HEK293 (cell line): ENCODE measurements around the gene DCUN1D2.

ENCODE experiments used
- CTCF ChIA-PET: fragments of 350-600 bp; formaldehyde crosslinking; extraction: SDS; loops from one replicate; lab custom pipeline; 2021; ENCODE audit warnings: antibody characterized with exemption; lab: Yijun Ruan, JAX
- POLR2A ChIA-PET: fragments of 300-600 bp; formaldehyde crosslinking; extraction: SDS; loops from one replicate; lab custom pipeline; 2020; ENCODE audit warnings: antibody characterized with exemption, inconsistent platforms; lab: Yijun Ruan, JAX
- H3K27ac ChIP-seq: fragments of 200-500 bp; sonication (Bioruptor generic); 2 replicates; pipeline ENCODE4 v1.5.1; 2014; ENCODE audit warnings: low read depth, low read length, control low read depth, inconsistent platforms; ENCODE audit errors: extremely low read depth
- H3K36me3 ChIP-seq, 2 experiments: fragments of 200-500 bp in 1 of 2; sonication (Bioruptor generic) in 1 of 2; 1 replicate in 1 of 2; 2 replicates in 1 of 2; pipeline ENCODE4 v1.5.1; 2014 to 2017; ENCODE audit warnings: inconsistent platforms in 2 of 2, low read length in 2 of 2; ENCODE audit not compliant: control insufficient read depth in 2 of 2, insufficient read depth in 1 of 2
- H3K4me1 ChIP-seq: fragments of 200-500 bp; sonication (Bioruptor generic); 2 replicates; pipeline ENCODE4 v1.5.1; 2014; ENCODE audit warnings: mild to moderate bottlenecking, low read length, inconsistent platforms; ENCODE audit not compliant: control insufficient read depth, insufficient read depth
- H3K4me3 ChIP-seq: 2 replicates; pipeline ENCODE4 v1.5.1; 2011; ENCODE audit warnings: low read depth, mild to moderate bottlenecking, control low read depth, low read length, moderate library complexity
- H3K9me3 ChIP-seq: fragments of 200-500 bp; sonication (Bioruptor generic); 2 replicates; pipeline ENCODE4 v1.5.1; 2014; ENCODE audit warnings: low read depth, low read length, inconsistent platforms; ENCODE audit not compliant: control insufficient read depth, insufficient read depth
- HOXC10 ChIP-seq: sonication (generic); formaldehyde crosslinking; IDR thresholded peaks from 2 replicates; pipeline ENCODE4 v1.8.1; 2023; ENCODE audit warnings: mild to moderate bottlenecking, missing genetic modification reagents
- IKZF3 ChIP-seq: fragments of 450-650 bp; IDR thresholded peaks from 2 replicates; pipeline ENCODE4 v1.5.0; 2018; ENCODE audit warnings: missing biosample characterization, mild to moderate bottlenecking, missing genetic modification characterization, moderate library complexity
- KLF1 ChIP-seq: fragments of 450-650 bp; formaldehyde crosslinking; IDR thresholded peaks from 2 replicates; pipeline ENCODE4 v1.5.1; 2016; ENCODE audit warnings: missing biosample characterization, missing genetic modification characterization
- MEIS1 ChIP-seq: sonication (generic); formaldehyde crosslinking; IDR thresholded peaks from 2 replicates; pipeline ENCODE4 v1.8.1; 2022; ENCODE audit warnings: missing genetic modification reagents, mild to moderate bottlenecking, borderline replicate concordance
- RBAK ChIP-seq: fragments of 450-650 bp; formaldehyde crosslinking; IDR thresholded peaks from 2 replicates; pipeline ENCODE4 v1.5.1; 2016; ENCODE audit warnings: missing biosample characterization, missing genetic modification characterization
- SP2 ChIP-seq: fragments of 450-650 bp; formaldehyde crosslinking; IDR thresholded peaks from 2 replicates; pipeline ENCODE4 v1.5.1; 2016; ENCODE audit warnings: missing biosample characterization, missing genetic modification characterization
- SP7 ChIP-seq: fragments of 450-650 bp; formaldehyde crosslinking; IDR thresholded peaks from 2 replicates; pipeline ENCODE4 v1.5.1; 2016; ENCODE audit warnings: missing biosample characterization, missing genetic modification characterization
- ZBTB17 ChIP-seq: fragments of 450-650 bp; formaldehyde crosslinking; IDR thresholded peaks from 2 replicates; pipeline ENCODE4 v1.5.1; 2016; ENCODE audit warnings: missing biosample characterization, missing genetic modification characterization
- ZBTB48 ChIP-seq: fragments of 450-650 bp; formaldehyde crosslinking; IDR thresholded peaks from 2 replicates; pipeline ENCODE4 v1.5.1; 2016; ENCODE audit warnings: missing biosample characterization, missing genetic modification characterization
- ZBTB8A ChIP-seq: fragments of 450-650 bp; formaldehyde crosslinking; IDR thresholded peaks from 2 replicates; pipeline ENCODE4 v1.5.1; 2016; ENCODE audit warnings: missing biosample characterization, missing genetic modification characterization
- ZEB2 ChIP-seq: fragments of 450-650 bp; formaldehyde crosslinking; IDR thresholded peaks from 2 replicates; pipeline ENCODE4 v1.5.1; 2016; ENCODE audit warnings: missing biosample characterization, missing genetic modification characterization
- ZFP69B ChIP-seq: fragments of 450-650 bp; formaldehyde crosslinking; IDR thresholded peaks from 2 replicates; pipeline ENCODE4 v1.5.1; 2016; ENCODE audit warnings: missing biosample characterization, missing genetic modification characterization
- ZNF112 ChIP-seq: fragments of 450-650 bp; formaldehyde crosslinking; IDR thresholded peaks from 2 replicates; pipeline ENCODE4 v1.5.0; 2017; ENCODE audit warnings: missing biosample characterization, missing genetic modification characterization
- ZNF121 ChIP-seq: fragments of 450-650 bp; formaldehyde crosslinking; IDR thresholded peaks from 2 replicates; pipeline ENCODE4 v1.5.1; 2016; ENCODE audit warnings: missing biosample characterization, missing genetic modification characterization
- ZNF239 ChIP-seq: fragments of 450-650 bp; formaldehyde crosslinking; IDR thresholded peaks from 2 replicates; pipeline ENCODE4 v1.5.1; 2016; ENCODE audit warnings: missing biosample characterization, missing genetic modification characterization
- ZNF24 ChIP-seq: fragments of 450-650 bp; formaldehyde crosslinking; IDR thresholded peaks from 2 replicates; pipeline ENCODE4 v1.5.1; 2016; ENCODE audit warnings: missing biosample characterization, missing genetic modification characterization
- ZNF302 ChIP-seq: fragments of 450-650 bp; formaldehyde crosslinking; IDR thresholded peaks from 2 replicates; pipeline ENCODE4 v1.5.1; 2016; ENCODE audit warnings: missing biosample characterization, missing genetic modification characterization, low read depth
- ZNF341 ChIP-seq: fragments of 450-650 bp; formaldehyde crosslinking; IDR thresholded peaks from 2 replicates; pipeline ENCODE4; 2016; ENCODE audit warnings: low read depth, missing biosample characterization, missing genetic modification characterization
- ZNF404 ChIP-seq: fragments of 450-650 bp; formaldehyde crosslinking; IDR thresholded peaks from 2 replicates; pipeline ENCODE4 v1.5.1; 2017; ENCODE audit warnings: missing biosample characterization, missing genetic modification characterization
- ZNF501 ChIP-seq: fragments of 450-650 bp; formaldehyde crosslinking; IDR thresholded peaks from 2 replicates; pipeline ENCODE4 v1.5.1; 2016; ENCODE audit warnings: missing biosample characterization, missing genetic modification characterization
- ZNF561 ChIP-seq: fragments of 450-650 bp; IDR thresholded peaks from 2 replicates; pipeline ENCODE4 v1.5.1; 2018; ENCODE audit warnings: missing biosample characterization, missing genetic modification characterization, borderline replicate concordance
- ZNF571 ChIP-seq: fragments of 450-650 bp; formaldehyde crosslinking; IDR thresholded peaks from 2 replicates; pipeline ENCODE4 v1.5.0; 2017; ENCODE audit warnings: missing biosample characterization, missing genetic modification characterization
- ZNF600 ChIP-seq: fragments of 450-650 bp; formaldehyde crosslinking; IDR thresholded peaks from 2 replicates; pipeline ENCODE4 v1.5.1; 2016; ENCODE audit warnings: missing biosample characterization, missing genetic modification characterization
- ZNF660 ChIP-seq: fragments of 450-650 bp; IDR thresholded peaks from 2 replicates; pipeline ENCODE4 v1.5.1; 2018; ENCODE audit warnings: missing biosample characterization, mild to moderate bottlenecking, missing genetic modification characterization
- ZNF664 ChIP-seq: fragments of 450-650 bp; formaldehyde crosslinking; IDR thresholded peaks from 2 replicates; pipeline ENCODE4 v1.5.1; 2016; ENCODE audit warnings: missing biosample characterization, missing genetic modification characterization
- ZNF76 ChIP-seq: fragments of 450-650 bp; formaldehyde crosslinking; IDR thresholded peaks from 2 replicates; pipeline ENCODE4; 2016; ENCODE audit warnings: low read depth, missing biosample characterization, missing genetic modification characterization, borderline replicate concordance
- ZNF777 ChIP-seq: fragments of 450-650 bp; formaldehyde crosslinking; IDR thresholded peaks from 2 replicates; pipeline ENCODE4 v1.5.1; 2017; ENCODE audit warnings: missing biosample characterization, missing genetic modification characterization, borderline replicate concordance
- ZNF830 ChIP-seq: fragments of 450-650 bp; IDR thresholded peaks from 2 replicates; pipeline ENCODE4 v1.5.0; 2018; ENCODE audit warnings: missing biosample characterization, missing genetic modification characterization, low read depth, mild to moderate bottlenecking, moderate library complexity
- ZNF837 ChIP-seq: fragments of 450-650 bp; formaldehyde crosslinking; IDR thresholded peaks from 2 replicates; pipeline ENCODE4 v1.5.1; 2016; ENCODE audit warnings: missing biosample characterization, missing genetic modification characterization
- ZSCAN16 ChIP-seq: fragments of 450-650 bp; formaldehyde crosslinking; IDR thresholded peaks from 2 replicates; pipeline ENCODE4 v1.5.1; 2016; ENCODE audit warnings: missing biosample characterization, missing genetic modification characterization
- ZSCAN30 ChIP-seq: fragments of 450-650 bp; IDR thresholded peaks from 2 replicates; pipeline ENCODE4 v1.5.1; 2018; ENCODE audit warnings: missing biosample characterization, mild to moderate bottlenecking, missing genetic modification characterization, moderate library complexity
- ZXDB ChIP-seq: fragments of 450-650 bp; formaldehyde crosslinking; IDR thresholded peaks from 2 replicates; pipeline ENCODE4 v1.5.1; 2016; ENCODE audit warnings: missing biosample characterization, missing genetic modification characterization
- TF ChIP-seq, protein P1 (sequence below): fragments of 450-650 bp; formaldehyde crosslinking; IDR thresholded peaks from 2 replicates; pipeline ENCODE4 v1.5.1; 2016; ENCODE audit warnings: missing biosample characterization, missing genetic modification characterization
- TF ChIP-seq, protein P2 (sequence below): sonication (generic); formaldehyde crosslinking; IDR thresholded peaks from 2 replicates; pipeline ENCODE4 v1.8.1; 2022; ENCODE audit warnings: mild to moderate bottlenecking, moderate library complexity, missing genetic modification reagents
- TF ChIP-seq, protein P3 (sequence below): fragments of 450-650 bp; formaldehyde crosslinking; IDR thresholded peaks from 2 replicates; pipeline ENCODE4 v1.5.1; 2016; ENCODE audit warnings: missing biosample characterization, missing genetic modification characterization, borderline replicate concordance

DCUN1D2 gene

DNA sequence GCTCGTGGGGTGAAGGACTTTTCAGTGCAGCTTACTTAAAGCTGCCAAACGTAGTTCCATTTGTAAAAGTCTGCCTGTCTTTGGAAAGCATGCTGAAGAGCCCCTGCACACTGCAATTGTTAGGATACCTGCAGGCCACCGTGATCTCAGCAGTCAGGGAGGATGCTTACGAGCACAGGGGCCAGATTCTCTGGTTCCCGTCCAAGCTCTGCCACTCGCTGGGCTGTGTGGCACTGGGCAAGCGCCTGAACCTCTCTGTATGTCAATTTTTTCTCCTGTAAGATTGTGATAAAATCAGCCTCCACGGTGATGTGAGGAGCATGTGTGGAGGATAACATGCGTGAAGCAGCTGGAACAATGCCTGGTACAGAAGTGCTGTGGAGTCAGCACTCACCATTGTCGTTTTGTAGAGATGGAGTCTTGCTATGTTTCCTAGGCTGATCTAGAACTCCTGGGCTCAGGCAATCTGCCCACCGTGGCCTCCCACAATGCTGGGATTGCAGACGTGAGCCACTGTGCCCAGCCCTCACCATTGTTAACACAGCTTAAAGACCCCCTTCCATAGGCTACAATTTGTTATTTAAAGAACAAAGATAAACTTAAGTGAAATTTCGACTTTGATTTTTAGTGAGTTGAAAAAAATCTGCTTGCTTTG lies 40.7 kb downstream of the DCUN1D2 start (continued):
- no peak for TF ChIP-seq ZFP69B
- no peak for TF ChIP-seq ZNF239 (tag by site-specific recombination)
- TF ChIP-seq ZNF24 (tag by site-specific recombination), result no peak
- no peak for TF ChIP-seq ZNF777 (tag by site-specific recombination)
- no peak for TF ChIP-seq HOXC10 (CRISPR knock-in tag)
- TF ChIP-seq, all 188 proteins: peak for 0

DNA sequence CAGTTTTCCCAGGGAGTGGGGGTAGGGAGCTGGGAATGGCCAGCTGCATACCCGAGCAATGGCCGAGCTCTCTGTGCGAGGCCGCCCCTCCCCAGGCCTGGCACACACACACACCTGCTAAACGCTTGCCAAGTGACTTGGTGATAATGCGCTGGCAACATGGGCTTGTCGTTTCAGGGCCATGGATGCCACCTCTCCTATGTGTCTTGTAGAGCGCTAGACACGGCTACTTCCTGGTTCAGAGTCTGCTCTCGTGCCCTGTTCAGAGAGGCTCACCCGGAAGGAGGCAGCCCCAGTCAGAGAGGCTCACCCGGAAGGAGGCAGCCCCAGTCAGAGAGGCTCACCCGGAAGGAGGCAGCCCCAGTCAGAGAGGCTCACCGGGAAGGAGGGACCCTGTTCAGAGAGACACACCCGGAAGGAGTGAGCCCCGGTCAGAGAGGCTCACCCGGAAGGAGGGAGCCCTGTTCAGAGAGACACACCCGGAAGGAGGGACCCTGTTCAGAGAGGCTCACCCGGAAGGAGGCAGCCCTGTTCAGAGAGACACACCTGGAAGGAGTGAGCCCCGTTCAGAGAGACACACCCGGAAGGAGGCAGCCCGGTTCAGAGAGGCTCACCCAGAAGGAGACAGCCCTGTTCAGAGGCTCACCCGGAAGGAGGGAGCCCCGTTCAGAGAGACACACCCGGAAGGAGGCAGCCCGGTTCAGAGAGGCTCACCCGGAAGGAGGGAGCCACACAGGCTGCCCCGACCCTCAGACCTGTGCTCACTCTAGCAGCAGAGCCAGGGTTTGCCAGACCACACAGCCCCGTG lies 41.4 kb downstream of the DCUN1D2 start:
- POLR2A ChIA-PET, result no interaction called here
- TF ChIP-seq ZNF121 (tag by site-specific recombination) (peak; percentile 94), ZNF660 (tag by site-specific recombination) (0 out of 2 replicates have a peak, but pooled peaks have one; percentile 44), ZNF302 (tag by site-specific recombination) (no peak), ZNF501 (tag by site-specific recombination) (peak; percentile 33; the same call in 1 of the 2 replicates), ZNF404 (no peak), ZNF561 (peak; percentile 85), ZBTB8A (peak; percentile 41), ZNF600 (tag by site-specific recombination) (no peak), SP7 (0 out of 2 replicates have a peak, but pooled peaks have one; percentile 16), RBAK (tag by site-specific recombination) (no peak), ZBTB17 (tag by site-specific recombination) (0 out of 2 replicates have a peak, but pooled peaks have one; percentile 35), MEIS1 (CRISPR knock-in tag) (no peak), IKZF3 (tag by site-specific recombination) (no peak), ZNF239 (tag by site-specific recombination) (no peak), ZNF830 (tag by site-specific recombination) (no peak), ZEB2 (no peak), ZNF112 (no peak), SP2 (tag by site-specific recombination) (peak; percentile 60), KLF1 (tag by site-specific recombination) (peak; percentile 36; the same call in 1 of the 2 replicates), ZSCAN30 (peak; percentile 76), ZNF664 (tag by site-specific recombination) (no peak), ZNF341 (peak; percentile 91), ZNF76 (tag by site-specific recombination) (no peak), ZXDB (no peak), ZSCAN16 (no peak), ZNF837 (tag by site-specific recombination) (no peak), ZNF571 (tag by site-specific recombination) (no peak), ZBTB48 (tag by site-specific recombination) (no peak)
- TF ChIP-seq, protein P1, sequence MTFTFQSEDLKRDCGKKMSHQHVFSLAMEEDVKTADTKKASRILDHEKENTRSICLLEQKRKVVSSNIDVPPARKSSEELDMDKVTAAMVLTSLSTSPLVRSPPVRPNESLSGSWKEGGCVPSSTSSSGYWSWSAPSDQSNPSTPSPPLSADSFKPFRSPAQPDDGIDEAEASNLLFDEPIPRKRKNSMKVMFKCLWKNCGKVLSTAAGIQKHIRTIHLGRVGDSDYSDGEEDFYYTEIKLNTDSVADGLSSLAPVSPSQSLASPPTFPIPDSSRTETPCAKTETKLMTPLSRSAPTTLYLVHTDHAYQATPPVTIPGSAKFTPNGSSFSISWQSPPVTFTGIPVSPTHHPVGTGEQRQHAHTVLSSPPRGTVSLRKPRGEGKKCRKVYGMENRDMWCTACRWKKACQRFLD (tag by site-specific recombination), result no peak
- TF ChIP-seq, protein P2, sequence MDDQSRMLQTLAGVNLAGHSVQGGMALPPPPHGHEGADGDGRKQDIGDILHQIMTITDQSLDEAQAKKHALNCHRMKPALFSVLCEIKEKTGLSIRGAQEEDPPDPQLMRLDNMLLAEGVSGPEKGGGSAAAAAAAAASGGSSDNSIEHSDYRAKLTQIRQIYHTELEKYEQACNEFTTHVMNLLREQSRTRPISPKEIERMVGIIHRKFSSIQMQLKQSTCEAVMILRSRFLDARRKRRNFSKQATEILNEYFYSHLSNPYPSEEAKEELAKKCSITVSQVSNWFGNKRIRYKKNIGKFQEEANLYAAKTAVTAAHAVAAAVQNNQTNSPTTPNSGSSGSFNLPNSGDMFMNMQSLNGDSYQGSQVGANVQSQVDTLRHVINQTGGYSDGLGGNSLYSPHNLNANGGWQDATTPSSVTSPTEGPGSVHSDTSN (CRISPR knock-in tag), result no peak
- TF ChIP-seq, protein P3, sequence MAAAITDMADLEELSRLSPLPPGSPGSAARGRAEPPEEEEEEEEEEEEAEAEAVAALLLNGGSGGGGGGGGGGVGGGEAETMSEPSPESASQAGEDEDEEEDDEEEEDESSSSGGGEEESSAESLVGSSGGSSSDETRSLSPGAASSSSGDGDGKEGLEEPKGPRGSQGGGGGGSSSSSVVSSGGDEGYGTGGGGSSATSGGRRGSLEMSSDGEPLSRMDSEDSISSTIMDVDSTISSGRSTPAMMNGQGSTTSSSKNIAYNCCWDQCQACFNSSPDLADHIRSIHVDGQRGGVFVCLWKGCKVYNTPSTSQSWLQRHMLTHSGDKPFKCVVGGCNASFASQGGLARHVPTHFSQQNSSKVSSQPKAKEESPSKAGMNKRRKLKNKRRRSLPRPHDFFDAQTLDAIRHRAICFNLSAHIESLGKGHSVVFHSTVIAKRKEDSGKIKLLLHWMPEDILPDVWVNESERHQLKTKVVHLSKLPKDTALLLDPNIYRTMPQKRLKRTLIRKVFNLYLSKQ (tag by site-specific recombination), result no peak

More for the DNA sequence above, 41.4 kb downstream of the DCUN1D2 start:
- no peaks in the 10 kb centered on the region for H3K9me3 ChIP-seq
- H3K4me1 ChIP-seq, result peaks cover 4% of the 10 kb centered on the region; the same call in 1 of the 2 replicates
- H3K36me3 ChIP-seq, result peaks cover 0 to 19% of the 10 kb centered on the region in 2 experiments; a peak in 1 of 3 replicates
- no peak overlapping the region for H3K27ac ChIP-seq
- CTCF ChIA-PET, result interaction anchor here (0.7 kb wide), 1 partner anchor 53 kb away, joined by 3 read pairs; no protein-coding TSS in a partner anchor
- H3K4me3 ChIP-seq, result no peak overlapping the region
